Myometrial cell (primary cell): ENCODE measurements around the gene PCBP3. TPM values are rescaled to one million over a fixed set of nuclear protein-coding genes. Genes with fewer than 3 reads are reported as not detected.

Experiments
- total RNA-seq: library from RNA; depleted of rRNA; stranded (reverse); fragments of >200 nt; gene quantifications from 2 replicates; pipeline ENCODE4 v1.2.3, GENCODE V29; 2015

PCBP3 gene
- 2.3 and 2.9 TPM in 2 replicates for total RNA-seq

GRCh38 chr21:45643021-45643980 is at the start of gene PCBP3:
Gene PCBP3 (plus strand): TSS chr21:45643725. CDS start chr21:45850086, 206,361 bp downstream.

GRCh38 chr21:45981151-45982091 is 337.9 kb downstream of the PCBP3 start, which contains the start of gene COL6A1:
Gene COL6A1 (plus strand): TSS chr21:45981770. CDS start chr21:45981851, 81 bp downstream.

Other genes with a start within 250 kb of the PCBP3 start
- gene COL18A1, start 238.6 kb upstream of the PCBP3 start, total RNA-seq = 27.8 and 49.9 TPM in 2 replicates
- gene SLC19A1, start 101.3 kb upstream of the PCBP3 start, total RNA-seq = 8.0 and 8.9 TPM in 2 replicates